HEK293 (cell line): Measurements from ENCODE around the gene TBX6.
A peak's percentile ranks its signal among the peaks of the same experiment; 100 is the strongest.

Experiments used
- HOXC10 ChIP-seq: sonication (generic); formaldehyde crosslinking; IDR thresholded peaks from 2 replicates; pipeline ENCODE4 v1.8.1; 2023; ENCODE audit warnings: mild to moderate bottlenecking, missing genetic modification reagents
- KLF16 ChIP-seq: fragments of 450-650 bp; formaldehyde crosslinking; IDR thresholded peaks from 2 replicates; pipeline ENCODE4 v1.5.1; 2017; ENCODE audit warnings: missing biosample characterization, missing genetic modification characterization
- KLF9 ChIP-seq: fragments of 450-650 bp; formaldehyde crosslinking; IDR thresholded peaks from 2 replicates; pipeline ENCODE4 v1.5.1; 2016; ENCODE audit warnings: missing biosample characterization, missing genetic modification characterization, low read depth
- SP7 ChIP-seq: fragments of 450-650 bp; formaldehyde crosslinking; IDR thresholded peaks from 2 replicates; pipeline ENCODE4 v1.5.1; 2016; ENCODE audit warnings: missing biosample characterization, missing genetic modification characterization
- YY1 ChIP-seq: fragments of 450-650 bp; formaldehyde crosslinking; IDR thresholded peaks from 2 replicates; pipeline ENCODE4 v1.5.1; 2018; ENCODE audit warnings: missing biosample characterization, missing genetic modification characterization
- ZNF132 ChIP-seq: fragments of 450-650 bp; formaldehyde crosslinking; IDR thresholded peaks from 2 replicates; pipeline ENCODE4 v1.5.1; 2017; ENCODE audit warnings: missing biosample characterization, missing genetic modification characterization, borderline replicate concordance
- ZNF155 ChIP-seq: fragments of 450-650 bp; formaldehyde crosslinking; IDR thresholded peaks from 2 replicates; pipeline ENCODE4 v1.5.1; 2016; ENCODE audit warnings: missing biosample characterization, missing genetic modification characterization
- ZNF221 ChIP-seq: fragments of 450-650 bp; formaldehyde crosslinking; IDR thresholded peaks from 2 replicates; pipeline ENCODE4 v1.5.1; 2017; ENCODE audit warnings: missing biosample characterization, missing genetic modification characterization, borderline replicate concordance
- ZNF266 ChIP-seq: fragments of 450-650 bp; formaldehyde crosslinking; IDR thresholded peaks from 2 replicates; pipeline ENCODE4 v1.5.1; 2016; ENCODE audit warnings: missing biosample characterization, missing genetic modification characterization, low read depth
- ZNF324 ChIP-seq: fragments of 450-650 bp; formaldehyde crosslinking; IDR thresholded peaks from 2 replicates; pipeline ENCODE4 v1.5.1; 2016; ENCODE audit warnings: missing biosample characterization, missing genetic modification characterization
- ZNF335 ChIP-seq: fragments of 450-650 bp; formaldehyde crosslinking; conservative IDR thresholded peaks from 2 replicates; pipeline ENCODE4 v1.5.1; 2016; ENCODE audit warnings: missing biosample characterization, missing genetic modification characterization
- ZNF423 ChIP-seq: fragments of 450-650 bp; formaldehyde crosslinking; IDR thresholded peaks from 2 replicates; pipeline ENCODE4 v1.5.1; 2016; ENCODE audit warnings: missing biosample characterization, missing genetic modification characterization
- ZNF48 ChIP-seq: fragments of 450-650 bp; formaldehyde crosslinking; IDR thresholded peaks from 2 replicates; pipeline ENCODE4 v1.5.1; 2016; ENCODE audit warnings: missing biosample characterization, missing genetic modification characterization
- ZNF530 ChIP-seq: fragments of 450-650 bp; formaldehyde crosslinking; IDR thresholded peaks from 2 replicates; pipeline ENCODE4 v1.5.1; 2016; ENCODE audit warnings: low read depth, missing biosample characterization, missing genetic modification characterization
- ZNF549 ChIP-seq: fragments of 450-650 bp; IDR thresholded peaks from 2 replicates; pipeline ENCODE4 v1.5.1; 2018; ENCODE audit warnings: missing biosample characterization, missing genetic modification characterization, mild to moderate bottlenecking, inconsistent platforms, moderate library complexity
- ZNF623 ChIP-seq: fragments of 450-650 bp; formaldehyde crosslinking; IDR thresholded peaks from 2 replicates; pipeline ENCODE4 v1.5.1; 2016; ENCODE audit warnings: missing biosample characterization, missing genetic modification characterization
- ZNF664 ChIP-seq: fragments of 450-650 bp; formaldehyde crosslinking; IDR thresholded peaks from 2 replicates; pipeline ENCODE4 v1.5.1; 2016; ENCODE audit warnings: missing biosample characterization, missing genetic modification characterization
- ZNF76 ChIP-seq: fragments of 450-650 bp; formaldehyde crosslinking; IDR thresholded peaks from 2 replicates; pipeline ENCODE4; 2016; ENCODE audit warnings: low read depth, missing biosample characterization, missing genetic modification characterization, borderline replicate concordance
- ZNF768 ChIP-seq: fragments of 450-650 bp; formaldehyde crosslinking; IDR thresholded peaks from 2 replicates; pipeline ENCODE4 v1.5.1; 2018; ENCODE audit warnings: missing biosample characterization, mild to moderate bottlenecking, missing genetic modification characterization
- ZSCAN30 ChIP-seq: fragments of 450-650 bp; IDR thresholded peaks from 2 replicates; pipeline ENCODE4 v1.5.1; 2018; ENCODE audit warnings: missing biosample characterization, mild to moderate bottlenecking, missing genetic modification characterization, moderate library complexity
- TF ChIP-seq, protein P1 (sequence below): fragments of 450-650 bp; formaldehyde crosslinking; IDR thresholded peaks from 2 replicates; pipeline ENCODE4 v1.5.1; 2016; ENCODE audit warnings: missing biosample characterization, missing genetic modification characterization
- TF ChIP-seq, protein P2 (sequence below): fragments of 450-650 bp; formaldehyde crosslinking; IDR thresholded peaks from 2 replicates; pipeline ENCODE4 v1.5.1; 2016; ENCODE audit warnings: missing biosample characterization, missing genetic modification characterization
- TF ChIP-seq, protein P3 (sequence below): fragments of 450-650 bp; formaldehyde crosslinking; IDR thresholded peaks from 2 replicates; pipeline ENCODE4 v1.5.1; 2017; ENCODE audit warnings: missing biosample characterization, missing genetic modification characterization
- TF ChIP-seq, protein P4 (sequence below): fragments of 450-650 bp; formaldehyde crosslinking; IDR thresholded peaks from 2 replicates; pipeline ENCODE4 v1.5.1; 2016; ENCODE audit warnings: missing biosample characterization, missing genetic modification characterization, borderline replicate concordance
- TF ChIP-seq, protein P5 (sequence below): fragments of 450-650 bp; formaldehyde crosslinking; IDR thresholded peaks from 2 replicates; pipeline ENCODE4 v1.5.1; 2016; ENCODE audit warnings: missing biosample characterization, missing genetic modification characterization, low read depth
- TF ChIP-seq, protein P6 (sequence below): fragments of 450-650 bp; formaldehyde crosslinking; IDR thresholded peaks from 2 replicates; pipeline ENCODE4 v1.5.1; 2016; ENCODE audit warnings: missing biosample characterization, missing genetic modification characterization

Gene TBX6

DNA sequence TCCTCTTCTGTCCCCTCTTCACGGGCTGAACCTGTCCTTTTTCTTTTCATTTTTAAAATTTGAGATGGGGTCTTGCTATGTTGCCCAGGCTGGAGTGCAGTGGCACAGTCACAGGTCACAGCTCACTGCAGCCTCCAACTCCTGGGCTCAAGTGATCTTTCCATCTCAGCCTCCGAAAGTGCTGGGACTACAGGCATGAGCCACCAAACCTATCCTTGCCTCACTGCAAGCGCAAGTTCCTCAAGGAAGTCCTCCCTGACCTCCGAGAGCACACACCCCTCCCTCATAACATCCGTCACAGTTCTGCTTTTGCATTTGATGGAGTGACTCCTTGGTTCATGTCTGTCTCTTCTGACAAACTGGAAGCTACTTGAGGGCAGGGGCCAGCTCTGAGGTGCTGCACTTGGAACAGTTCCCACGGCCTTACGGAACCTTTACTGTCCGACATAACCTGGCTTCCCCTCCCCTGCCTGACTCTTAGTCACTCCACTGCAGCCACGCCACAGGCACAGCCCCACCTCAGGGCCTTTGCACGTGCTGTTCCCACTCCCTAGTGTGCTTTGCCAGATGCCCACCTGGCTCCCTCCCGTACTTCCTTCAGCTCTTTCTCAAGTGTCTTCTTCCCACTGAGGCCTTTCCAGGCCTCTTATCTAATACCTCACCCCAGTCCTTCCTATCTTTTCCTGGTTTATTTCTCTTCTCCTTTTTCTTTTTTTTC, 4.4 kb downstream of the TBX6 start (continued):
- TF ChIP-seq ZNF530 (tag by site-specific recombination) = no peak
- TF ChIP-seq ZNF266 (tag by site-specific recombination) = no peak
- TF ChIP-seq, protein P1, sequence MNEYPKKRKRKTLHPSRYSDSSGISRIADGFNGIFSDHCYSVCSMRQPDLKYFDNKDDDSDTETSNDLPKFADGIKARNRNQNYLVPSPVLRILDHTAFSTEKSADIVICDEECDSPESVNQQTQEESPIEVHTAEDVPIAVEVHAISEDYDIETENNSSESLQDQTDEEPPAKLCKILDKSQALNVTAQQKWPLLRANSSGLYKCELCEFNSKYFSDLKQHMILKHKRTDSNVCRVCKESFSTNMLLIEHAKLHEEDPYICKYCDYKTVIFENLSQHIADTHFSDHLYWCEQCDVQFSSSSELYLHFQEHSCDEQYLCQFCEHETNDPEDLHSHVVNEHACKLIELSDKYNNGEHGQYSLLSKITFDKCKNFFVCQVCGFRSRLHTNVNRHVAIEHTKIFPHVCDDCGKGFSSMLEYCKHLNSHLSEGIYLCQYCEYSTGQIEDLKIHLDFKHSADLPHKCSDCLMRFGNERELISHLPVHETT = peak; percentile 58; the same call in 1 of the 2 replicates
- TF ChIP-seq ZNF423 (tag by site-specific recombination) = no peak
- TF ChIP-seq, protein P2, sequence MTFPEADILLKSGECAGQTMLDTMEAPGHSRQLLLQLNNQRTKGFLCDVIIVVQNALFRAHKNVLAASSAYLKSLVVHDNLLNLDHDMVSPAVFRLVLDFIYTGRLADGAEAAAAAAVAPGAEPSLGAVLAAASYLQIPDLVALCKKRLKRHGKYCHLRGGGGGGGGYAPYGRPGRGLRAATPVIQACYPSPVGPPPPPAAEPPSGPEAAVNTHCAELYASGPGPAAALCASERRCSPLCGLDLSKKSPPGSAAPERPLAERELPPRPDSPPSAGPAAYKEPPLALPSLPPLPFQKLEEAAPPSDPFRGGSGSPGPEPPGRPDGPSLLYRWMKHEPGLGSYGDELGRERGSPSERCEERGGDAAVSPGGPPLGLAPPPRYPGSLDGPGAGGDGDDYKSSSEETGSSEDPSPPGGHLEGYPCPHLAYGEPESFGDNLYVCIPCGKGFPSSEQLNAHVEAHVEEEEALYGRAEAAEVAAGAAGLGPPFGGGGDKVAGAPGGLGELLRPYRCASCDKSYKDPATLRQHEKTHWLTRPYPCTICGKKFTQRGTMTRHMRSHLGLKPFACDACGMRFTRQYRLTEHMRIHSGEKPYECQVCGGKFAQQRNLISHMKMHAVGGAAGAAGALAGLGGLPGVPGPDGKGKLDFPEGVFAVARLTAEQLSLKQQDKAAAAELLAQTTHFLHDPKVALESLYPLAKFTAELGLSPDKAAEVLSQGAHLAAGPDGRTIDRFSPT (tag by site-specific recombination) = no peak
- TF ChIP-seq, protein P3, sequence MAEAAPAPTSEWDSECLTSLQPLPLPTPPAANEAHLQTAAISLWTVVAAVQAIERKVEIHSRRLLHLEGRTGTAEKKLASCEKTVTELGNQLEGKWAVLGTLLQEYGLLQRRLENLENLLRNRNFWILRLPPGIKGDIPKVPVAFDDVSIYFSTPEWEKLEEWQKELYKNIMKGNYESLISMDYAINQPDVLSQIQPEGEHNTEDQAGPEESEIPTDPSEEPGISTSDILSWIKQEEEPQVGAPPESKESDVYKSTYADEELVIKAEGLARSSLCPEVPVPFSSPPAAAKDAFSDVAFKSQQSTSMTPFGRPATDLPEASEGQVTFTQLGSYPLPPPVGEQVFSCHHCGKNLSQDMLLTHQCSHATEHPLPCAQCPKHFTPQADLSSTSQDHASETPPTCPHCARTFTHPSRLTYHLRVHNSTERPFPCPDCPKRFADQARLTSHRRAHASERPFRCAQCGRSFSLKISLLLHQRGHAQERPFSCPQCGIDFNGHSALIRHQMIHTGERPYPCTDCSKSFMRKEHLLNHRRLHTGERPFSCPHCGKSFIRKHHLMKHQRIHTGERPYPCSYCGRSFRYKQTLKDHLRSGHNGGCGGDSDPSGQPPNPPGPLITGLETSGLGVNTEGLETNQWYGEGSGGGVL = no peak
- no peak for TF ChIP-seq ZNF549 (tag by site-specific recombination)
- TF ChIP-seq SP7 (tag by site-specific recombination) = no peak
- TF ChIP-seq, protein P4, sequence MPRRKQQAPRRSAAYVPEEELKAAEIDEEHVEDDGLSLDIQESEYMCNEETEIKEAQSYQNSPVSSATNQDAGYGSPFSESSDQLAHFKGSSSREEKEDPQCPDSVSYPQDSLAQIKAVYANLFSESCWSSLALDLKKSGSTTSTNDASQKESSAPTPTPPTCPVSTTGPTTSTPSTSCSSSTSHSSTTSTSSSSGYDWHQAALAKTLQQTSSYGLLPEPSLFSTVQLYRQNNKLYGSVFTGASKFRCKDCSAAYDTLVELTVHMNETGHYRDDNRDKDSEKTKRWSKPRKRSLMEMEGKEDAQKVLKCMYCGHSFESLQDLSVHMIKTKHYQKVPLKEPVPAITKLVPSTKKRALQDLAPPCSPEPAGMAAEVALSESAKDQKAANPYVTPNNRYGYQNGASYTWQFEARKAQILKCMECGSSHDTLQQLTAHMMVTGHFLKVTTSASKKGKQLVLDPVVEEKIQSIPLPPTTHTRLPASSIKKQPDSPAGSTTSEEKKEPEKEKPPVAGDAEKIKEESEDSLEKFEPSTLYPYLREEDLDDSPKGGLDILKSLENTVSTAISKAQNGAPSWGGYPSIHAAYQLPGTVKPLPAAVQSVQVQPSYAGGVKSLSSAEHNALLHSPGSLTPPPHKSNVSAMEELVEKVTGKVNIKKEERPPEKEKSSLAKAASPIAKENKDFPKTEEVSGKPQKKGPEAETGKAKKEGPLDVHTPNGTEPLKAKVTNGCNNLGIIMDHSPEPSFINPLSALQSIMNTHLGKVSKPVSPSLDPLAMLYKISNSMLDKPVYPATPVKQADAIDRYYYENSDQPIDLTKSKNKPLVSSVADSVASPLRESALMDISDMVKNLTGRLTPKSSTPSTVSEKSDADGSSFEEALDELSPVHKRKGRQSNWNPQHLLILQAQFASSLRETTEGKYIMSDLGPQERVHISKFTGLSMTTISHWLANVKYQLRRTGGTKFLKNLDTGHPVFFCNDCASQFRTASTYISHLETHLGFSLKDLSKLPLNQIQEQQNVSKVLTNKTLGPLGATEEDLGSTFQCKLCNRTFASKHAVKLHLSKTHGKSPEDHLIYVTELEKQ (tag by site-specific recombination) = no peak
- TF ChIP-seq ZNF335 (tag by site-specific recombination) = no peak
- peak; percentile 100 for TF ChIP-seq ZNF623 (tag by site-specific recombination)
- no peak for TF ChIP-seq ZNF48 (tag by site-specific recombination)
- no peak for TF ChIP-seq HOXC10 (CRISPR knock-in tag)
- TF ChIP-seq ZNF76 (tag by site-specific recombination) = no peak
- TF ChIP-seq ZNF132 (tag by site-specific recombination) = no peak
- TF ChIP-seq KLF9 (tag by site-specific recombination) = no peak
- no peak for TF ChIP-seq ZNF664 (tag by site-specific recombination)
- TF ChIP-seq, protein P5, sequence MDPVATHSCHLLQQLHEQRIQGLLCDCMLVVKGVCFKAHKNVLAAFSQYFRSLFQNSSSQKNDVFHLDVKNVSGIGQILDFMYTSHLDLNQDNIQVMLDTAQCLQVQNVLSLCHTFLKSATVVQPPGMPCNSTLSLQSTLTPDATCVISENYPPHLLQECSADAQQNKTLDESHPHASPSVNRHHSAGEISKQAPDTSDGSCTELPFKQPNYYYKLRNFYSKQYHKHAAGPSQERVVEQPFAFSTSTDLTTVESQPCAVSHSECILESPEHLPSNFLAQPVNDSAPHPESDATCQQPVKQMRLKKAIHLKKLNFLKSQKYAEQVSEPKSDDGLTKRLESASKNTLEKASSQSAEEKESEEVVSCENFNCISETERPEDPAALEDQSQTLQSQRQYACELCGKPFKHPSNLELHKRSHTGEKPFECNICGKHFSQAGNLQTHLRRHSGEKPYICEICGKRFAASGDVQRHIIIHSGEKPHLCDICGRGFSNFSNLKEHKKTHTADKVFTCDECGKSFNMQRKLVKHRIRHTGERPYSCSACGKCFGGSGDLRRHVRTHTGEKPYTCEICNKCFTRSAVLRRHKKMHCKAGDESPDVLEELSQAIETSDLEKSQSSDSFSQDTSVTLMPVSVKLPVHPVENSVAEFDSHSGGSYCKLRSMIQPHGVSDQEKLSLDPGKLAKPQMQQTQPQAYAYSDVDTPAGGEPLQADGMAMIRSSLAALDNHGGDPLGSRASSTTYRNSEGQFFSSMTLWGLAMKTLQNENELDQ = no peak
- no peak for TF ChIP-seq ZNF324 (tag by site-specific recombination)
- TF ChIP-seq, protein P6, sequence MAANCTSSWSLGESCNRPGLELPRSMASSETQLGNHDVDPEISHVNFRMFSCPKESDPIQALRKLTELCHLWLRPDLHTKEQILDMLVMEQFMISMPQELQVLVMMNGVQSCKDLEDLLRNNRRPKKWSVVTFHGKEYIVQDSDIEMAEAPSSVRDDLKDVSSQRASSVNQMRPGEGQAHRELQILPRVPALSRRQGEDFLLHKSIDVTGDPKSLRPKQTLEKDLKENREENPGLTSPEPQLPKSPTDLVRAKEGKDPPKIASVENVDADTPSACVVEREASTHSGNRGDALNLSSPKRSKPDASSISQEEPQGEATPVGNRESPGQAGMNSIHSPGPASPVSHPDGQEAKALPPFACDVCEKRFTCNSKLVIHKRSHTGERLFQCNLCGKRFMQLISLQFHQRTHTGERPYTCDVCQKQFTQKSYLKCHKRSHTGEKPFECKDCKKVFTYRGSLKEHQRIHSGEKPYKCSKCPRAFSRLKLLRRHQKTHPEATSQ (tag by site-specific recombination) = peak; percentile 77; the same call in 1 of the 2 replicates
- TF ChIP-seq YY1 (tag by site-specific recombination) = no peak
- no peak for TF ChIP-seq ZSCAN30 (tag by site-specific recombination)
- TF ChIP-seq ZNF155 (tag by site-specific recombination) = no peak
- no peak for TF ChIP-seq ZNF768 (tag by site-specific recombination)
- no peak for TF ChIP-seq KLF16 (tag by site-specific recombination)
- no peak for TF ChIP-seq ZNF221 (tag by site-specific recombination)
